Vagina (tissue), 2 donors: ENCODE measurements around the gene HSDL1.

Experiments
- CTCF ChIP-seq, 3 experiments: fragments of 450-650 bp in 2 of 3; fragments of 200-600 bp in 1 of 3; sonication (generic) in 1 of 3; IDR thresholded peaks; one replicate each; pipeline ENCODE4 v1.5.1; 2017 to 2019; ENCODE audit warnings: antibody characterized with exemption in 3 of 3, mild to moderate bottlenecking in 2 of 3, moderate library complexity in 2 of 3
- POLR2A ChIP-seq, 2 donors: fragments of 450-650 bp; IDR thresholded peaks; one replicate each; pipeline ENCODE4 v1.6.1; 2017; ENCODE audit warnings: antibody characterized with exemption in 2 of 2, mild to moderate bottlenecking in 2 of 2, moderate library complexity in 2 of 2

GRCh38 chr16:84091460-84091859 lies 53.5 kb downstream of the HSDL1 start:
- TF ChIP-seq CTCF (IDR thresholded peaks at IDR 0.05) (no peak), POLR2A (IDR thresholded peaks at IDR 0.05) (no peak)
